Subcutaneous adipose tissue (tissue), 4 donors: Measurements from ENCODE around the gene AMBRA1. TPM values are rescaled to one million over a fixed set of nuclear protein-coding genes. Genes with fewer than 3 reads are reported as not detected.

Source experiments
- small RNA-seq: library from RNA; depleted of rRNA; stranded (forward); fragments of <200 nt; gene quantifications from one replicate; pipeline ENCODE3, GENCODE V24; 2016
- total RNA-seq, 4 donors: library from RNA; depleted of rRNA; stranded (reverse); fragments of >200 nt; gene quantifications; one replicate each; pipeline ENCODE4 v1.1.0, GENCODE V29; 2016
- TF ChIP-seq, protein P1 (sequence below): fragments of 450-650 bp; IDR thresholded peaks from one replicate; pipeline ENCODE4 v1.5.1; 2016; ENCODE audit warnings: low read depth, mild to moderate bottlenecking, control low read depth, antibody characterized with exemption, moderate library complexity

Gene AMBRA1
- total RNA-seq, 4 donors from 2014 or later: 17.1 to 39.4 (median 23.5) TPM

DNA sequence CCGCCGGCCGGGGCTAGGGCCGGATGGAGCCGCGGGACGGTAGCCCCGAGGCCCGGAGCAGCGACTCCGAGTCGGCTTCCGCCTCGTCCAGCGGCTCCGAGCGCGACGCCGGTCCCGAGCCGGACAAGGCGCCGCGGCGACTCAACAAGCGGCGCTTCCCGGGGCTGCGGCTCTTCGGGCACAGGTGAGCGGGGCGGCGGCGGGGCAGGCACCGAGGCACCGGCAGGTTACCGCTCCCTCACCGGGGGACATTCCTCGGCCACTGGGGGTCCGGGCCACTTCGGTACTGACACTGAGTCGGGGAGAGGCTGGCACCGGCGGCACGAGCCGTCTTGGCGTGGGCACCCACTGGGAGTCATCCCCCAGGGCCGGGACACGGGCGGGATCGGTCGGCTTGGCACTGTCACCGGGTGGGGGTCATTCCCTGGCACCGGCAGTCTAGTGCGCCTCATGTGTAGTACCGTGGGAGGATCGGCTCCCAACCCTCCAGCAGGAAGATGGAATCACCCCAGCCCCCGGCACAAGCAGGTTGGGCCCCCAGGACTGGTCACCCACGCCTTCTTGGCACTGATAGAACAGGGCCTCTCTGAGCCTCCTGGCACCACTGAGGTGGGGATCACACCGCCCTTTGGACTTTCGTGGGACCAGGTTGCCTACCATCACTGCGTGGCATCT lies 246.0 kb downstream of the AMBRA1 start:
- TF ChIP-seq, protein P1, sequence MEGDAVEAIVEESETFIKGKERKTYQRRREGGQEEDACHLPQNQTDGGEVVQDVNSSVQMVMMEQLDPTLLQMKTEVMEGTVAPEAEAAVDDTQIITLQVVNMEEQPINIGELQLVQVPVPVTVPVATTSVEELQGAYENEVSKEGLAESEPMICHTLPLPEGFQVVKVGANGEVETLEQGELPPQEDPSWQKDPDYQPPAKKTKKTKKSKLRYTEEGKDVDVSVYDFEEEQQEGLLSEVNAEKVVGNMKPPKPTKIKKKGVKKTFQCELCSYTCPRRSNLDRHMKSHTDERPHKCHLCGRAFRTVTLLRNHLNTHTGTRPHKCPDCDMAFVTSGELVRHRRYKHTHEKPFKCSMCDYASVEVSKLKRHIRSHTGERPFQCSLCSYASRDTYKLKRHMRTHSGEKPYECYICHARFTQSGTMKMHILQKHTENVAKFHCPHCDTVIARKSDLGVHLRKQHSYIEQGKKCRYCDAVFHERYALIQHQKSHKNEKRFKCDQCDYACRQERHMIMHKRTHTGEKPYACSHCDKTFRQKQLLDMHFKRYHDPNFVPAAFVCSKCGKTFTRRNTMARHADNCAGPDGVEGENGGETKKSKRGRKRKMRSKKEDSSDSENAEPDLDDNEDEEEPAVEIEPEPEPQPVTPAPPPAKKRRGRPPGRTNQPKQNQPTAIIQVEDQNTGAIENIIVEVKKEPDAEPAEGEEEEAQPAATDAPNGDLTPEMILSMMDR: no peak

- TF ChIP-seq, protein P1: no peak
Observed at GRCh38 chr11:46346886-46347636, 246.8 kb downstream of the AMBRA1 start, which contains the start of gene DGKZ. Gene DGKZ (plus strand): TSS chr11:46347463. CDS start chr11:46347660, 197 bp downstream.

Small RNA genes within 50 kb of the gene (small RNA-seq; reads per million reads assigned to genes)
- gene MIR3160-1 (not detected), gene MIR4688 (not detected)

Other genes with a start within 250 kb of the AMBRA1 start
- gene DGKZ, start 246.6 kb downstream of the AMBRA1 start, total RNA-seq: 10 to 100 TPM; 45.0 to 97.0 (median 54.3) TPM
- gene MDK, start 212.4 kb downstream of the AMBRA1 start, total RNA-seq: 10 to 100 TPM in 2 of 4 donors, 1 to 10 TPM in 2; 4.0 to 23.8 (median 8.1) TPM
- gene CHRM4, start 202.2 kb downstream of the AMBRA1 start, total RNA-seq: under 1 TPM in 1 of 4 donors, not detected in 3; 0.34 TPM
- gene HARBI1, start 23.2 kb upstream of the AMBRA1 start, total RNA-seq: 1 to 10 TPM; 2.5 to 7.5 (median 3.6) TPM
- 100 to 1,000 TPM in 2 of 4 donors, 10 to 100 TPM in 2; 56.4 to 125 (median 90.8) TPM for gene ATG13, start 23.5 kb upstream of the AMBRA1 start, total RNA-seq
- 10 to 100 TPM; 45.2 to 64.2 (median 52.9) TPM for gene ARHGAP1, start 106.6 kb upstream of the AMBRA1 start, total RNA-seq
- 1 to 10 TPM; 1.6 to 7.5 (median 5.5) TPM for gene ZNF408, start 107.0 kb upstream of the AMBRA1 start, total RNA-seq
- gene F2, start 125.2 kb upstream of the AMBRA1 start, total RNA-seq: not detected